Ascending aorta (tissue), 2 donors: ENCODE results near the gene SLC6A6. TPM values are rescaled to one million over a fixed set of nuclear protein-coding genes. Genes with fewer than 3 reads are reported as not detected.

Source experiments
- DNase-seq, 2 donors: peaks; one replicate each; pipeline ENCODE4 v3.0.0-alpha.2; 2019; ENCODE audit warnings: low spot score in 2 of 2
- H3K27ac ChIP-seq, 2 donors: fragments of 200-600 bp; sonication (generic); one replicate each; pipeline ENCODE4 v1.5.1; 2016 to 2017; ENCODE audit warnings: mild to moderate bottlenecking in 1 of 2
- H3K27me3 ChIP-seq: fragments of 200-600 bp; sonication (generic); one replicate; pipeline ENCODE4 v1.5.1; 2017
- H3K36me3 ChIP-seq, 2 donors: fragments of 200-600 bp; sonication (generic); one replicate each; pipeline ENCODE4 v1.5.1; 2016
- H3K4me1 ChIP-seq, 2 donors: fragments of 200-600 bp; sonication (generic); one replicate each; pipeline ENCODE4 v1.5.1; 2016 to 2017; ENCODE audit warnings: mild to moderate bottlenecking in 1 of 2
- H3K4me3 ChIP-seq, 2 donors: fragments of 200-600 bp; sonication (generic); one replicate each; pipeline ENCODE4 v1.5.1; 2016 to 2017; ENCODE audit warnings: mild to moderate bottlenecking in 1 of 2
- H3K9me3 ChIP-seq, 2 donors: fragments of 200-600 bp; sonication (generic); one replicate each; pipeline ENCODE4 v1.5.1; 2016
- intact Hi-C: fragments of 100-400 bp; cut with DNase I; formaldehyde crosslinking; loops from one replicate; pipeline ENCODE4 v1.15.1; 2023
- total RNA-seq: library from RNA; depleted of rRNA; stranded (reverse); fragments of >200 nt; gene quantifications from one replicate; pipeline ENCODE4 v1.1.0, GENCODE V29; 2016
- TF ChIP-seq, protein P1 (sequence below), 3 experiments: fragments of 200-600 bp in 2 of 3; fragments of 450-650 bp in 1 of 3; sonication (generic) in 2 of 3; IDR thresholded peaks; one replicate each; pipeline ENCODE4 v1.5.1; 2016 to 2019; ENCODE audit warnings: antibody characterized with exemption in 3 of 3, mild to moderate bottlenecking in 1 of 3, moderate library complexity in 1 of 3

SLC6A6 gene
- total RNA-seq, 1 donor from 2014 or later = 78.1 TPM

DNA sequence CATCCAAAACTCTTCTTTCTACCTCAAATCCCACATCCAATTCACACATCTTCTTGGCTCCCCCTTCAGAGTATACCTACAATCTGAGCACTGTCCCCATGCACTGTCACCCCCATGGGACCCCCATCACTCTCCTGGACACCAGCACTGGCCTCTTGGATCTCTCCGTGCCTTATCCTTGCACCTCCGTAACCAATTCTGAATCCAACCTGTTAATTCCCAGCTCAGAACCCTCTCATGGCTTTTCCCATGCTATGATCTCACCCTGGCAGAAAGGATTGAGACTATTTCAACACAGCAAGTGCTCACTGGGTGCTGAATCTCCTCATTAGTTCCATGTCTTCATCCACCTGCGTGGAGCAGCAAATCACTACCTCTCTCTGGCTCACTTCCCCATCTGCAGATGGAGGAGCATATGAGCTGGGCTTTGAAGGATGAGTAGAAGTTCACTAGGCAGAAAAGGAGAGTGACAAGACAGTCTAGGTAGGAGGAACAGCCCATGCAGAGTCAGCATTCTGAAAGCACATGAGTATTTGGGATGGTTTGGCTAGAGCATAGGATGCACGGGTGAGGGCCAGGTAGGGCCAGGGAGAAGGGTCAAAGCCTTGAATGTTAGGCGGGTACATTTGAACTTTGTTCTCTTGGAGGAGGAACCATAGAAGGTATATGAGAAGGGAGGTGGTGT is 48.7 kb downstream of the SLC6A6 start:
- H3K36me3 ChIP-seq = peaks cover 26 to 28% of the 10 kb centered on the region in 2 donors
- H3K9me3 ChIP-seq = no peaks in the 10 kb centered on the region
- DNase-seq = no peak
- TF ChIP-seq, protein P1, sequence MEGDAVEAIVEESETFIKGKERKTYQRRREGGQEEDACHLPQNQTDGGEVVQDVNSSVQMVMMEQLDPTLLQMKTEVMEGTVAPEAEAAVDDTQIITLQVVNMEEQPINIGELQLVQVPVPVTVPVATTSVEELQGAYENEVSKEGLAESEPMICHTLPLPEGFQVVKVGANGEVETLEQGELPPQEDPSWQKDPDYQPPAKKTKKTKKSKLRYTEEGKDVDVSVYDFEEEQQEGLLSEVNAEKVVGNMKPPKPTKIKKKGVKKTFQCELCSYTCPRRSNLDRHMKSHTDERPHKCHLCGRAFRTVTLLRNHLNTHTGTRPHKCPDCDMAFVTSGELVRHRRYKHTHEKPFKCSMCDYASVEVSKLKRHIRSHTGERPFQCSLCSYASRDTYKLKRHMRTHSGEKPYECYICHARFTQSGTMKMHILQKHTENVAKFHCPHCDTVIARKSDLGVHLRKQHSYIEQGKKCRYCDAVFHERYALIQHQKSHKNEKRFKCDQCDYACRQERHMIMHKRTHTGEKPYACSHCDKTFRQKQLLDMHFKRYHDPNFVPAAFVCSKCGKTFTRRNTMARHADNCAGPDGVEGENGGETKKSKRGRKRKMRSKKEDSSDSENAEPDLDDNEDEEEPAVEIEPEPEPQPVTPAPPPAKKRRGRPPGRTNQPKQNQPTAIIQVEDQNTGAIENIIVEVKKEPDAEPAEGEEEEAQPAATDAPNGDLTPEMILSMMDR (IDR thresholded peaks at IDR 0.05) = no peak
- H3K4me1 ChIP-seq = peaks cover 14 to 26% of the 10 kb centered on the region in 2 donors
- no peaks in the 10 kb centered on the region for H3K27me3 ChIP-seq
- no peak overlapping the region for H3K4me3 ChIP-seq
- intact Hi-C loops = loop anchor here (5.0 kb wide), 2 partner anchors 309 to 329 kb away; partner anchors contain the start of gene CHCHD4
- peak overlapping the region in 1 of 2 donors; percentile 77 for H3K27ac ChIP-seq

DNA sequence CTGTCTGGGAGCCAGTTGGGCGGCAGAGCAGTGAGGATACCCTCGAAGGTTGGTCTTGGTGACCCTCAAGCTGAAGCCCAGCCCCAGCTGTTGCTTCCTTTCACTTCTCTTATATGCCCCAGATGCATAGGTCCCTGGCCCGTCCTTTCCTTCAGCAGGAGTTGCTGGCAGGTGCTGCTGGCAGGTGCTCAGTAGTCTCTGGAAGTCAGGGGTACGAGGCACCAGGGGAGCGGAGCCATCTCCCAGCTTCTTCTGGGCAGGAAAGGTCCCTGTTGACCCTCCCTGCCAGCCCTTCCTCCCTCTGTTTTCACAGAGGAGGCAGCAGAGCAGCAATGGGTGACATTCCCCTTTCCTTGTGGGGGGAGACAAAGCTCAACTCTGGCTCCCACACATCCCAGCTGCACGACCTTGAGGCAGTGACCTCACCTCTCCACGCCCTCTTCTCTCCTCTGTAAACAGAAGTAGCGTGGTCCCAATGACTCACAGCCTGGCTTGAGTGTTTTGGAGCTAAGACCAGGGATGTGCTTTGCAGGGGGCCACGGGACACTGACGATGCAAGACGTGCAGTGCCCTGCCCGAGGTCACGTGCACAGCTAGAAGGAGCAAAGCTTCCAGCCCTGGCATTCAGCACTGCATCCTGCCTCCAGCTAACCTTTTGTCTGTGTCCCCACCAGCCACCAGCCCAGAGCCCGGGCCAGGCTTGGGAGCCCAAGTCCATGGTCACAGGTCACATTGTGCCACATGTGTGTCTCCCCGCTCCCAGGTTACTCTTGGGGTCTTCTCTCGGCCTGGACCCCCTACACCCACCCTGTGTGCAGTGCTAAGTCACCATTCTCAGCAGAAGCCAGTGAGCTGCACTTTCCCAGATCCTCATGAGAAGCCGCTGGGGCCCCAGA is 49.7 kb downstream of the SLC6A6 start:
- H3K9me3 ChIP-seq = no peaks in the 10 kb centered on the region
- H3K4me3 ChIP-seq = peak overlapping the region in 1 of 2 donors; percentile 2
- H3K27ac ChIP-seq = peak overlapping the region; percentile 77 to 91
- H3K36me3 ChIP-seq = peaks cover 17 to 22% of the 10 kb centered on the region in 2 donors
- TF ChIP-seq, protein P1 (IDR thresholded peaks at IDR 0.05) = no peak
- H3K4me1 ChIP-seq = peaks cover 14 to 26% of the 10 kb centered on the region in 2 donors
- no peaks in the 10 kb centered on the region for H3K27me3 ChIP-seq
- DNase-seq = peak; percentile 40 to 80
- intact Hi-C loops = loop anchor here (5.0 kb wide), 2 partner anchors 310 to 330 kb away; partner anchors contain the start of gene CHCHD4

DNA sequence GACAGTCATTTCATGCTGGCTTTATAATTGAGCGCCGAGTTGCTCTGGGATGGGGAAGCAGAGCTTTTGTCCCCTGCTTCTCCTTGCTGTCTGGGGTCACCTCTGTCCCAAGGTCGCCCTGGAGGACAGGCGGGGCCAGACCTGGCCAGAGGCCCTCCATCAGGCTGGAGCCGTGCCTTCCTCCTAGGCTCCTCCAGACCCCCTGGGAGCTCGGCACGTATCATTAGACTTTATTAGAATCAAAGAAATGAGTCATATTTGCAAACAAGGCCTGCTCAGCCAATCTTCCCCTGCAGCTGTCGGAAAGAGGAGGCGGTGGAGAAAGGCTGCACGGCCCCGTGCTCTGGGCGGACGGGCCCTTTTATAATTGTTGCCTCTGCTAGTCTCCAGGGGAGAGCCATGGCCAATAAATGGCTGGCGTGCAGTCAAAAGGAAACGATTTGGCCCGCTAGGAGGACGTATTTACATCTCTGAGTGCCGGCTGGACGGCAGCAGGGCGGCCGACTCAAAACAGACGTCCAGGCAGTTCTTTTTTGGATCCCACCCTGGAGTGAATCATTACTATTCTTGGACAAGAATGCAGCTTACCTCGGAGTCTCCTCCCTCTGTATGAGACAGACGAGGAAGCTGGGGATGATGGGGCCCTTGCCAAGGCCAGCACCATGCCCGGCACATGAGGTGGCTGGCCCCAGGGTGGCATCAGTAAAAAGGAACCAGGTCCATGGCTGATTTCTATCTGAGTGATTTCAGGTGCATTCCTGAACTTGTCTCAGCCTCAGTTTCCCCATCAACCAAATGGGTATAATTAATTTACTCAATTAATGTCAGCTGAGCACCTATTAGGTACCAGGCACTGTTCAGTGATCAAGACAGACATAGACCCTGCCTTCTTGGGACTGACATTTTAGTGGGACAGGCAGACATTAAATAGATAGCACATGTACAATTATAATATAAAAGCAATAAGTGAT is 50.6 kb downstream of the SLC6A6 start:
- peak; percentile 88 to 96 for DNase-seq
- H3K27me3 ChIP-seq = no peaks in the 10 kb centered on the region
- peak overlapping the region; percentile 77 to 91 for H3K27ac ChIP-seq
- H3K9me3 ChIP-seq = no peaks in the 10 kb centered on the region
- H3K4me3 ChIP-seq = peak overlapping the region in 1 of 2 donors; percentile 2
- intact Hi-C loops = loop anchor here (1.0 to 5.0 kb wide), 4 partner anchors 21 to 331 kb away; partner anchors contain the start of genes CHCHD4 and SLC6A6
- TF ChIP-seq, protein P1 (IDR thresholded peaks at IDR 0.05) = no peak
- peaks cover 14 to 26% of the 10 kb centered on the region in 2 donors for H3K4me1 ChIP-seq
- H3K36me3 ChIP-seq = peaks cover 10 to 13% of the 10 kb centered on the region in 2 donors

DNA sequence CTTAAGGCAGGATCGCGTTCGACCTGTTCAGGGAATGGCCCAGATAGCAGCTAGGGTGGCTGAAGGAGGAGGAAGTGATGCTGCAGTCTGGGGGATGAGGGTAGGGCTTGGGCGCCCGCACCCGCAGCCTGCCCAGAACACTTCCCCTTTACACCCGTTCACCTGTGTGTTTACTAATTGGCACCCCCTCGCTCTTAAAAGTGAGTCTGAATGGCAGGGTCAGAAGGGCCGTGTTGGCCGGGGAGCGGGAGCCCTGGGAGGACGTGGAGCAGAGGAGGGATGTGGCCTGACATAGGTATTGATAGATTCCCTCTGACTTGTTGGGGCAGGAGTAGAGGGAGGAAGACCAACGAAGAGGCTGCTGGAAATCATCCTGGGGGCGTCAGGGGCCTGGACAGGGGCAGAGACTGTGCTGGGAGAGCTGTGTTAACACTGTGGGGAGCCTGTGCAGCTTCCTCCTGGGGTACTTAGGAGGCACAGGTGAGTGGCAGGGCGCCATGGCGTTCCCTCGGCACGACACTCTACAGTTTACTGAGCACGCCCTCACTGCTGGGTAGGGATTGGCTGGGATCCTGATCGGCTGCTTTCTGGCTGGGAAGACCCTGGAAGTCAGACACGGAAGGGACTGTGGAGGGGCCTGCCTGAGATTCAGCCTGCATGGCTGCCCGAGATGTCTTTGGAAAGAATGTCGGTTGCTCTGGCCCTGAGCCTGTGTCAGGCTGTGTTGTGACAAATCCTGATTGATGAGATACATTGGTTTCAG is 51.7 kb downstream of the SLC6A6 start:
- no peak for DNase-seq
- Histone ChIP-seq H3K36me3 (peaks cover 3% of the 10 kb centered on the region in 2 donors), H3K27me3 (no peaks in the 10 kb centered on the region)

More for the DNA sequence above, 51.7 kb downstream of the SLC6A6 start:
- peaks cover 14 to 26% of the 10 kb centered on the region in 2 donors for H3K4me1 ChIP-seq
- intact Hi-C loops = loop anchor here (1.0 to 5.0 kb wide), 4 partner anchors 22 to 332 kb away; partner anchors contain the start of genes CHCHD4 and SLC6A6
- TF ChIP-seq, protein P1 (IDR thresholded peaks at IDR 0.05) = no peak
- H3K4me3 ChIP-seq = no peak overlapping the region
- peak overlapping the region; percentile 73 to 91 for H3K27ac ChIP-seq
- no peaks in the 10 kb centered on the region for H3K9me3 ChIP-seq
